H9 (cell line): ENCODE measurements around the gene LMNTD2. TPM values are rescaled to one million over a fixed set of nuclear protein-coding genes. Genes with fewer than 3 reads are reported as not detected.

Experiments
- DNase-seq: peaks from one replicate; pipeline ENCODE4 v3.0.0-alpha.2; 2017
- H2AFZ ChIP-seq: one replicate; pipeline ENCODE4 v1.6.1; 2013; ENCODE audit warnings: mild to moderate bottlenecking, low read length, control low read depth, moderate library complexity
- H2AK5ac ChIP-seq: 2 replicates; pipeline ENCODE4 v1.6.1; 2013; ENCODE audit warnings: low read length, control low read depth, mixed read lengths; ENCODE audit not compliant: insufficient read length
- H2BK120ac ChIP-seq: one replicate; pipeline ENCODE4 v1.6.1; 2013; ENCODE audit warnings: low read depth, mild to moderate bottlenecking, low read length, control low read depth, inconsistent platforms; ENCODE audit not compliant: poor library complexity, severe bottlenecking
- H2BK12ac ChIP-seq: 2 replicates; pipeline ENCODE4 v1.6.1; 2013; ENCODE audit warnings: low read length, control low read depth, mixed read lengths, low read depth; ENCODE audit not compliant: insufficient read length
- H2BK15ac ChIP-seq: 2 replicates; pipeline ENCODE4 v1.6.1; 2013; ENCODE audit warnings: low read depth, low read length, control low read depth
- H2BK20ac ChIP-seq: one replicate; pipeline ENCODE4 v1.6.1; 2013; ENCODE audit warnings: low read depth, mild to moderate bottlenecking, low read length, control low read depth, inconsistent platforms; ENCODE audit not compliant: poor library complexity, severe bottlenecking
- H2BK5ac ChIP-seq: 2 replicates; pipeline ENCODE4 v1.6.1; 2013; ENCODE audit warnings: low read length, control low read depth, mixed read lengths; ENCODE audit not compliant: insufficient read length
- H3K14ac ChIP-seq: 2 replicates; pipeline ENCODE4 v1.6.1; 2013; ENCODE audit warnings: low read length, control low read depth; ENCODE audit not compliant: insufficient read depth
- H3K18ac ChIP-seq: 2 replicates; pipeline ENCODE4 v1.6.1; 2013; ENCODE audit warnings: low read depth, mild to moderate bottlenecking, mixed read lengths, low read length, control low read depth; ENCODE audit not compliant: insufficient read length
- H3K23ac ChIP-seq: 2 replicates; pipeline ENCODE4 v1.6.1; 2013; ENCODE audit warnings: low read length, control low read depth, mixed read lengths, low read depth; ENCODE audit not compliant: insufficient read length
- H3K23me2 ChIP-seq: 2 replicates; pipeline ENCODE4 v1.6.1; 2013; ENCODE audit warnings: low read depth, mild to moderate bottlenecking, mixed read lengths, low read length, control low read depth; ENCODE audit not compliant: insufficient read length, poor library complexity, severe bottlenecking
- H3K27ac ChIP-seq: 2 replicates; pipeline ENCODE4 v1.5.1; 2013; ENCODE audit warnings: low read length, control low read depth, mixed read lengths, low read depth; ENCODE audit not compliant: insufficient read length
- H3K27me3 ChIP-seq: 2 replicates; pipeline ENCODE4 v1.6.1; 2013; ENCODE audit warnings: low read length, control low read depth, inconsistent platforms; ENCODE audit not compliant: insufficient read depth
- H3K4ac ChIP-seq: 2 replicates; pipeline ENCODE4 v1.6.1; 2013; ENCODE audit warnings: low read depth, mild to moderate bottlenecking, control low read depth, inconsistent platforms, low read length, moderate library complexity
- H3K4me1 ChIP-seq: 2 replicates; pipeline ENCODE4 v1.6.1; 2013; ENCODE audit warnings: low read length, control low read depth, inconsistent platforms; ENCODE audit not compliant: insufficient read depth
- H3K4me2 ChIP-seq: 2 replicates; pipeline ENCODE4 v1.6.1; 2013; ENCODE audit warnings: low read length, control low read depth, mixed read lengths; ENCODE audit not compliant: insufficient read length, insufficient read depth
- H3K56ac ChIP-seq: 2 replicates; pipeline ENCODE4 v1.6.1; 2013; ENCODE audit warnings: low read depth, mild to moderate bottlenecking, mixed read lengths, low read length, control low read depth; ENCODE audit not compliant: insufficient read length
- H3K79me1 ChIP-seq: 2 replicates; pipeline ENCODE4 v1.6.1; 2013; ENCODE audit warnings: low read depth, mild to moderate bottlenecking, moderate library complexity, low read length, control low read depth, inconsistent platforms; ENCODE audit not compliant: insufficient read depth, poor library complexity, severe bottlenecking
- H3K79me2 ChIP-seq: 2 replicates; pipeline ENCODE4 v1.6.1; 2013; ENCODE audit warnings: low read length, control low read depth, inconsistent platforms; ENCODE audit not compliant: insufficient read depth
- H3K9ac ChIP-seq: 2 replicates; pipeline ENCODE4 v1.6.1; 2013; ENCODE audit warnings: low read length, control low read depth, mixed read lengths; ENCODE audit not compliant: insufficient read length; ENCODE audit errors: extremely low read depth
- H3K9me3 ChIP-seq: one replicate; pipeline ENCODE4 v1.6.1; 2013; ENCODE audit warnings: low read depth, low read length, inconsistent platforms; ENCODE audit not compliant: control insufficient read depth
- H3T11ph ChIP-seq: one replicate; pipeline ENCODE4 v1.6.1; 2013; ENCODE audit warnings: mild to moderate bottlenecking, low read length, control low read depth, inconsistent platforms
- H4K20me1 ChIP-seq: one replicate; pipeline ENCODE4 v1.6.1; 2013; ENCODE audit not compliant: control insufficient read depth, insufficient read length, insufficient read depth
- H4K5ac ChIP-seq: 2 replicates; pipeline ENCODE4 v1.6.1; 2013; ENCODE audit warnings: low read depth, mild to moderate bottlenecking, mixed read lengths, low read length, control low read depth; ENCODE audit not compliant: insufficient read length
- H4K8ac ChIP-seq: replicated peaks from 2 replicates; pipeline ENCODE4 v1.6.1; 2013; ENCODE audit warnings: low read length, control low read depth, mixed read lengths, low read depth; ENCODE audit not compliant: insufficient read length
- H4K91ac ChIP-seq: 2 replicates; pipeline ENCODE4 v1.6.1; 2013; ENCODE audit warnings: low read depth, mild to moderate bottlenecking, moderate library complexity, mixed read lengths, low read length, control low read depth; ENCODE audit not compliant: insufficient read length
- H3K27ac Mint-ChIP-seq, 3 experiments: 2 replicates in 2 of 3; 3 replicates in 1 of 3; pipeline ENCODE4 v1.8.0; 2020 to 2021; ENCODE audit warnings: mixed read lengths in 3 of 3, mild to moderate bottlenecking in 1 of 3, moderate library complexity in 1 of 3
- H3K27me3 Mint-ChIP-seq: 2 replicates; pipeline ENCODE4 v1.8.0; 2021; ENCODE audit warnings: low read depth, mild to moderate bottlenecking, moderate library complexity, mixed read lengths
- H3K36me3 Mint-ChIP-seq, 3 experiments: 2 replicates in 2 of 3; 3 replicates in 1 of 3; pipeline ENCODE4 v1.8.0; 2020 to 2021; ENCODE audit warnings: low read depth in 3 of 3, mixed read lengths in 3 of 3; ENCODE audit not compliant: insufficient read depth in 1 of 3
- H3K4me1 Mint-ChIP-seq, 2 experiments: 2 replicates each; pipeline ENCODE4 v1.8.0; 2020; ENCODE audit warnings: mixed read lengths in 2 of 2
- H3K4me3 Mint-ChIP-seq, 2 experiments: 2 replicates in 1 of 2; 3 replicates in 1 of 2; pipeline ENCODE4 v1.8.0; 2020 to 2021; ENCODE audit warnings: mild to moderate bottlenecking in 2 of 2, mixed read lengths in 2 of 2, moderate library complexity in 1 of 2
- H3K9me3 Mint-ChIP-seq, 2 experiments: 2 replicates in 1 of 2; 3 replicates in 1 of 2; pipeline ENCODE4 v1.8.0; 2020; ENCODE audit warnings: mild to moderate bottlenecking in 2 of 2, mixed read lengths in 2 of 2, moderate library complexity in 1 of 2
- CTCF ChIP-seq: fragments of 200-600 bp; sonication (generic); conservative IDR thresholded peaks from 3 replicates; pipeline ENCODE4 v1.8.0; 2021; ENCODE audit warnings: antibody characterized with exemption, mild to moderate bottlenecking
- WGBS: extraction: QIAGEN DNeasy Blood & Tissue Kit; methylation state at CpG from one replicate; pipeline ENCODE4 v1.1.7; 2013; ENCODE audit warnings: missing lambda C conversion rate, low lambda C conversion rate, mixed read lengths; ENCODE audit not compliant: insufficient read length; ENCODE audit errors: extremely low coverage; 5-methylcytosine and 5-hydroxymethylcytosine counted together
- total RNA-seq: library from RNA; stranded (reverse); gene quantifications from 2 replicates; pipeline ENCODE4 v1.2.1, GENCODE V29; 2021

The LMNTD2 gene
- total RNA-seq, 1 experiment from 2014 or later = 4.7 TPM

- no peak for DNase-seq
- H3K27me3 ChIP-seq = no peaks in the 10 kb centered on the region; the same call in 1 of the 2 replicates
- no peak overlapping the region for H3K27ac Mint-ChIP-seq
- no peaks in the 10 kb centered on the region for H3K9me3 ChIP-seq
- no CpG with 5 or more reads among the region's 12 CpGs for WGBS
- no peak overlapping the region for H3T11ph ChIP-seq
- H3K23ac ChIP-seq = no peak overlapping the region
- no peak overlapping the region for H4K5ac ChIP-seq
- H2BK15ac ChIP-seq = no peak overlapping the region
- H2AK5ac ChIP-seq = no peak overlapping the region
- no peak overlapping the region for H4K8ac ChIP-seq
- no peak for TF ChIP-seq CTCF
- H2BK5ac ChIP-seq = no peak overlapping the region
- H3K56ac ChIP-seq = no peak overlapping the region
- no peak overlapping the region for H3K4me3 Mint-ChIP-seq
- H3K9me3 Mint-ChIP-seq = no peaks in the 10 kb centered on the region; a peak in 2 of 5 replicates
- H2BK20ac ChIP-seq = no peak overlapping the region
- peaks cover 3 to 4% of the 10 kb centered on the region in 2 experiments for H3K4me1 Mint-ChIP-seq
- H4K20me1 ChIP-seq = no peaks in the 10 kb centered on the region
- peaks cover 7% of the 10 kb centered on the region for H3K23me2 ChIP-seq
- no peak overlapping the region for H2AFZ ChIP-seq
- no peaks in the 10 kb centered on the region; a peak in 1 of 7 replicates for H3K36me3 Mint-ChIP-seq
- H2BK12ac ChIP-seq = no peak overlapping the region
- H3K4me2 ChIP-seq = no peak overlapping the region
- H3K18ac ChIP-seq = no peak overlapping the region
- H3K4me1 ChIP-seq = no peaks in the 10 kb centered on the region
- peaks cover 15% of the 10 kb centered on the region for H3K27me3 Mint-ChIP-seq
- H3K79me1 ChIP-seq = no peaks in the 10 kb centered on the region
- no peak overlapping the region for H3K4ac ChIP-seq
- H3K79me2 ChIP-seq = no peaks in the 10 kb centered on the region
- no peak overlapping the region for H4K91ac ChIP-seq
- H2BK120ac ChIP-seq = no peak overlapping the region
- H3K27ac ChIP-seq = no peak overlapping the region
- H3K9ac ChIP-seq = no peak overlapping the region
- no peak overlapping the region for H3K14ac ChIP-seq
Measured at GRCh38 chr11:551596-551995, 8.9 kb downstream of the LMNTD2 start.
